B cell (primary cell): ENCODE data around the gene HSPB7. TPM values are rescaled to one million over a fixed set of nuclear protein-coding genes. Genes with fewer than 3 reads are reported as not detected.

Experiments used
- ATAC-seq: fragments of 200-7000 bp; cut with Tn5 transposase; one replicate; pipeline ENCODE4 v1.10.0; 2021; ENCODE audit warnings: low read depth, mild to moderate bottlenecking, moderate number of reproducible peaks, moderate library complexity
- CTCF ChIA-PET: fragments of 350-600 bp; sonication (Branson Sonifier 250); formaldehyde crosslinking; loops from one replicate; lab custom pipeline; 2021; ENCODE audit warnings: antibody characterized with exemption, inconsistent platforms; lab: Charles Lee
- POLR2A ChIA-PET: fragments of 350-600 bp; sonication (Branson Sonifier 250); formaldehyde crosslinking; loops from one replicate; lab custom pipeline; 2021; ENCODE audit warnings: antibody characterized with exemption; lab: Charles Lee
- DNase-seq: peaks from one replicate; pipeline ENCODE4 v3.0.0; 2013
- H2AFZ ChIP-seq: 2 replicates; pipeline ENCODE4 v1.6.1; 2012; ENCODE audit warnings: mild to moderate bottlenecking, low read depth, low read length; ENCODE audit not compliant: insufficient read depth, poor library complexity, severe bottlenecking
- H3K27ac ChIP-seq, 2 donors: 1 replicate in 1 of 2; 2 replicates in 1 of 2; pipeline ENCODE4 v1.5.1; 2012 to 2013; ENCODE audit warnings: low read length in 2 of 2, mild to moderate bottlenecking in 2 of 2, moderate library complexity in 1 of 2
- H3K27me3 ChIP-seq, 4 experiments: fragments of 200-600 bp in 1 of 4; sonication (generic) in 1 of 4; replicated peaks in 1 of 4; 1 replicate in 2 of 4; 2 replicates in 2 of 4; pipeline versions ENCODE4 v1.6.1 to v1.7.0; 2013 to 2016; ENCODE audit warnings: low read length in 3 of 4, mild to moderate bottlenecking in 2 of 4, mixed read lengths in 1 of 4, moderate library complexity in 1 of 4; ENCODE audit not compliant: insufficient read depth in 4 of 4, control insufficient read depth in 3 of 4; ENCODE audit errors: control extremely low read depth in 1 of 4
- H3K36me3 ChIP-seq, 2 experiments: replicated peaks in 1 of 2; 1 replicate in 1 of 2; 2 replicates in 1 of 2; pipeline versions ENCODE4 v1.6.1 to v1.7.1; 2013; ENCODE audit warnings: low read length in 1 of 2; ENCODE audit not compliant: insufficient read depth in 2 of 2, control insufficient read depth in 1 of 2; ENCODE audit errors: control extremely low read depth in 1 of 2, extremely low read depth in 1 of 2
- H3K4me1 ChIP-seq, 2 donors: fragments of 200-600 bp in 1 of 2; sonication (generic) in 1 of 2; 1 replicate in 1 of 2; 2 replicates in 1 of 2; pipeline versions ENCODE4 v1.5.1 to v1.6.1; 2013 to 2017; ENCODE audit warnings: low read length in 2 of 2; ENCODE audit not compliant: control insufficient read depth in 2 of 2, insufficient read depth in 2 of 2
- H3K4me2 ChIP-seq: replicated peaks from 2 replicates; pipeline ENCODE3; 2012; ENCODE audit warnings: mild to moderate bottlenecking, low read depth, low read length; ENCODE audit not compliant: poor library complexity, severe bottlenecking
- H3K4me3 ChIP-seq, 5 experiments: fragments of 200-600 bp in 1 of 5; sonication (generic) in 1 of 5; 1 replicate in 3 of 5; 2 replicates in 2 of 5; pipeline versions ENCODE4 v1.5.1 to v1.7.0; 2011 to 2016; ENCODE audit warnings: low read length in 4 of 5, mild to moderate bottlenecking in 4 of 5, low read depth in 2 of 5, control low read depth in 1 of 5, moderate library complexity in 1 of 5; ENCODE audit not compliant: insufficient read depth in 1 of 5; ENCODE audit errors: control extremely low read depth in 1 of 5, extremely low read depth in 1 of 5
- H3K79me2 ChIP-seq: fragments of 200-600 bp; sonication (generic); one replicate; pipeline ENCODE4 v1.6.0; 2016; ENCODE audit warnings: low read length; ENCODE audit not compliant: control insufficient read depth, insufficient read depth
- H3K9ac ChIP-seq: fragments of 200-600 bp; sonication (generic); 2 replicates; pipeline ENCODE4 v1.6.1; 2017; ENCODE audit warnings: mild to moderate bottlenecking, low read length, moderate library complexity
- H3K9me3 ChIP-seq, 3 donors: one replicate each; pipeline versions ENCODE4 v1.6.1 to v1.7.1; 2013; ENCODE audit warnings: low read length in 2 of 3; ENCODE audit not compliant: control insufficient read depth in 2 of 3, insufficient read depth in 1 of 3; ENCODE audit errors: control extremely low read depth in 1 of 3
- H4K20me1 ChIP-seq: 2 replicates; pipeline ENCODE4 v1.6.0; 2012; ENCODE audit warnings: mild to moderate bottlenecking, low read length; ENCODE audit not compliant: insufficient read depth, control insufficient read depth, poor library complexity, severe bottlenecking
- H3K27ac Mint-ChIP-seq: one replicate; pipeline ENCODE4 v1.8.0; 2021; ENCODE audit warnings: mixed read lengths
- H3K27me3 Mint-ChIP-seq: one replicate; pipeline ENCODE4 v1.8.0; 2021; ENCODE audit warnings: mixed read lengths
- H3K4me1 Mint-ChIP-seq: one replicate; pipeline ENCODE4 v1.8.0; 2021; ENCODE audit warnings: mixed read lengths
- H3K4me3 Mint-ChIP-seq: one replicate; pipeline ENCODE4 v1.8.0; 2021; ENCODE audit warnings: mixed read lengths
- H3K9me3 Mint-ChIP-seq: one replicate; pipeline ENCODE4 v1.8.0; 2022; ENCODE audit warnings: mixed read lengths; ENCODE audit not compliant: insufficient read depth
- EZH2 ChIP-seq: IDR thresholded peaks from 2 replicates; pipeline ENCODE4 v1.6.1; 2012; ENCODE audit warnings: borderline replicate concordance, low read depth, mild to moderate bottlenecking, moderate library complexity, low read length; ENCODE audit not compliant: insufficient read depth, poor library complexity, severe bottlenecking
- WGBS: methylation state at CpG from one replicate; pipeline ENCODE4 v1.1.5; 2013; ENCODE audit warnings: missing lambda C conversion rate; ENCODE audit not compliant: insufficient coverage; 5-methylcytosine and 5-hydroxymethylcytosine counted together
- intact Hi-C: fragments of 100-400 bp; cut with micrococcal nuclease; formaldehyde crosslinking; loops from one replicate; pipeline ENCODE4 v1.10.0; 2022
- polyA plus RNA-seq: library from polyadenylated mRNA; depleted of rRNA; stranded (reverse); fragments of >200 nt; gene quantifications from 2 replicates; pipeline ENCODE4 v1.2.3, GENCODE V29; 2012
- total RNA-seq, 2 donors: library from RNA; stranded (reverse); fragments of 120-200 nt in 1 of 2; gene quantifications; 1 replicate in 1 of 2; 2 replicates in 1 of 2; pipeline versions ENCODE4 v1.2.3 to v1.2.4, GENCODE V29; 2013 to 2022
- TF ChIP-seq, protein P1 (sequence below): fragments of 200-600 bp; IDR thresholded peaks from one replicate; pipeline ENCODE4 v1.8.0; 2022; ENCODE audit warnings: antibody characterized with exemption, mild to moderate bottlenecking

HSPB7 gene
- total and polyA plus RNA-seq, 2 donors (not counting 1 experiment from before 2014, with no cell fraction given) = not detected

DNA sequence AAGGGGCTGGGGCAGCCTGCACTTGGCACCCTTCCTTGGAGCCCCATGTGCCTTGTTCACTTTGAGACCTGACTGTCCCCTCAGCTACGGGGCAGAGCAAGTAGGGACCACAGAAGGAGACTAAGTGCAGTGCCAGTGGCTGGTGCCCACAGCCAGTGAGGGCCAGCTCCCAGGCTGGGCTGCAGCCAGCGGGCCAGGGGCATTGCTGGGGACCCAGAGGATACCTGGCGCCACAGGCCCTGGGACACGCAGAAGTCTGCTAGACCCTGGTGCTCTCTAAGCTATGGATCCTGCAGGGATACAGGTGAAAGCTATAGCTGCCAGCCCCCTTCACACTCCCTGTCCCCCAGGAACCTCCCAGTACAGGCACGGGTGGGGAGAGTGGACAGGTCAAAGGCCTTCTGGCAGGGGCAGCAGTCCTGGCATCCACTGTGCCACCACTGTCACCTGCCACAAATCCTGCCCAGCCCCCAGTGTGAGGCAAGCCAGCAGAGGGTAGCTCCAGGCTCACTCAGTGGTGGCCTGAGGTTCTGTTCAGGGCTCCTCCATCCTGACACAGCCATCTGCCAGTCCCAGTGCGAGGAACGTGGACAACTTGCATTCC lies 5.3 kb upstream of the HSPB7 start:
- DNase-seq = no peak
- H3K27me3 ChIP-seq = peaks cover 0 to 11% (median 4%) of the 10 kb centered on the region in 4 experiments
- H3K27ac Mint-ChIP-seq = no peak overlapping the region
- 80% methylated on average over 7 of the region's 7 CpGs for WGBS
- H3K36me3 ChIP-seq = no peaks in the 10 kb centered on the region
- H3K27ac ChIP-seq = no peak overlapping the region
- POLR2A ChIA-PET = no interaction called here
- no peak overlapping the region for H3K4me2 ChIP-seq
- H3K4me1 Mint-ChIP-seq = peaks cover 4% of the 10 kb centered on the region
- CTCF ChIA-PET = interaction anchor here (1.1 kb wide), 1 partner anchor 14 kb away, joined by 3 read pairs; no protein-coding TSS in a partner anchor
- no peak overlapping the region for H3K4me3 Mint-ChIP-seq
- H3K27me3 Mint-ChIP-seq = peaks cover 13% of the 10 kb centered on the region
- no peak overlapping the region for H3K4me3 ChIP-seq
- ATAC-seq = no peak
- intact Hi-C loops = no loop called here
- no peaks in the 10 kb centered on the region for H3K9me3 Mint-ChIP-seq
- no peaks in the 10 kb centered on the region for H4K20me1 ChIP-seq
- H3K9ac ChIP-seq = no peak overlapping the region
- peaks cover 6 to 11% of the 10 kb centered on the region in 2 donors for H3K4me1 ChIP-seq
- no peak overlapping the region for H2AFZ ChIP-seq
- no peaks in the 10 kb centered on the region for H3K79me2 ChIP-seq
- no peaks in the 10 kb centered on the region for H3K9me3 ChIP-seq
- no peak for TF ChIP-seq EZH2
- TF ChIP-seq, protein P1, sequence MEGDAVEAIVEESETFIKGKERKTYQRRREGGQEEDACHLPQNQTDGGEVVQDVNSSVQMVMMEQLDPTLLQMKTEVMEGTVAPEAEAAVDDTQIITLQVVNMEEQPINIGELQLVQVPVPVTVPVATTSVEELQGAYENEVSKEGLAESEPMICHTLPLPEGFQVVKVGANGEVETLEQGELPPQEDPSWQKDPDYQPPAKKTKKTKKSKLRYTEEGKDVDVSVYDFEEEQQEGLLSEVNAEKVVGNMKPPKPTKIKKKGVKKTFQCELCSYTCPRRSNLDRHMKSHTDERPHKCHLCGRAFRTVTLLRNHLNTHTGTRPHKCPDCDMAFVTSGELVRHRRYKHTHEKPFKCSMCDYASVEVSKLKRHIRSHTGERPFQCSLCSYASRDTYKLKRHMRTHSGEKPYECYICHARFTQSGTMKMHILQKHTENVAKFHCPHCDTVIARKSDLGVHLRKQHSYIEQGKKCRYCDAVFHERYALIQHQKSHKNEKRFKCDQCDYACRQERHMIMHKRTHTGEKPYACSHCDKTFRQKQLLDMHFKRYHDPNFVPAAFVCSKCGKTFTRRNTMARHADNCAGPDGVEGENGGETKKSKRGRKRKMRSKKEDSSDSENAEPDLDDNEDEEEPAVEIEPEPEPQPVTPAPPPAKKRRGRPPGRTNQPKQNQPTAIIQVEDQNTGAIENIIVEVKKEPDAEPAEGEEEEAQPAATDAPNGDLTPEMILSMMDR = no peak

DNA sequence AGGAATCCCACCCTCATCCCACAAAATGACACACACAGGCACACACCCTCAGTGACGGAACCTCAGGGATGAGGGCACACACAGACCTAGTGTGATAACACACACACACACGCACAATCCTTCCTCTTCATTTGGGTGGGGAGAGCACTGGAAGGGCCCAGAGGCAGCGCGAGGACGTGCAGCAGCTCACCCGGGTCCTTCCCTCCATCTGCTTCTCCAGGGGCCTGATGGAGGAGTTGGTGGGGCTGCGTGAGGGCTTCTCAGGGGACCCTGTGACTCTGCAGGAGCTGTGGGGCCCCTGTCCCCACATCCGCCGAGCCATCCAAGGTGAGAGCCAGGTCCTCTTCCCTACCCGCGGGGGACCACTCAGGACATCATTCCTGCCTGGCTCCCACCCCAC lies 4.5 kb upstream of the HSPB7 start:
- intact Hi-C loops = no loop called here
- Histone ChIP-seq H3K9me3 (no peaks in the 10 kb centered on the region), H3K9ac (no peak overlapping the region), H3K4me1 (peaks cover 6 to 10% of the 10 kb centered on the region in 2 donors), H3K4me2 (no peak overlapping the region), H3K27me3 (peaks cover 0 to 9% (median 1%) of the 10 kb centered on the region in 4 experiments), H3K4me3 (no peak overlapping the region), H3K36me3 (no peaks in the 10 kb centered on the region), H4K20me1 (no peaks in the 10 kb centered on the region), H3K27ac (no peak overlapping the region), H2AFZ (no peak overlapping the region), H3K79me2 (no peaks in the 10 kb centered on the region)
- Mint-ChIP-seq H3K9me3 (no peaks in the 10 kb centered on the region), H3K27ac (no peak overlapping the region), H3K4me3 (no peak overlapping the region), H3K27me3 (peaks cover 8% of the 10 kb centered on the region), H3K4me1 (peaks cover 2% of the 10 kb centered on the region)
- POLR2A ChIA-PET = no interaction called here
- TF ChIP-seq, protein P1 = no peak
- TF ChIP-seq EZH2 = no peak
- ATAC-seq (no peak), DNase-seq (no peak)
- 96% methylated on average over 4 of the region's 11 CpGs for WGBS
- CTCF ChIA-PET = interaction anchor here (1.7 kb wide), 1 partner anchor 15 kb away, joined by 5 read pairs; no protein-coding TSS in a partner anchor
